Bone marrow (tissue), 2 donors: ENCODE data around the gene MUSTN1.

Experiments used
- DNase-seq, 2 donors: peaks; one replicate each; lab custom pipeline; 2025; lab: John Stamatoyannopoulos, UW

MUSTN1 gene

GRCh38 chr3:52852419-52852818 is 17.6 kb upstream of the MUSTN1 start:
- no peak for DNase-seq

GRCh38 chr3:52851348-52851747 is 16.5 kb upstream of the MUSTN1 start:
- peak in 1 of 2 donors; percentile 37 for DNase-seq

- DNase-seq = no peak
Observed at GRCh38 chr3:52849656-52850055, 14.8 kb upstream of the MUSTN1 start.

- DNase-seq = no peak
Observed at GRCh38 chr3:52848617-52849016, 13.8 kb upstream of the MUSTN1 start.

GRCh38 chr3:52847726-52848125 is 12.9 kb upstream of the MUSTN1 start:
- no peak for DNase-seq

- DNase-seq = no peak
Observed at GRCh38 chr3:52847241-52847640, 12.4 kb upstream of the MUSTN1 start.

- no peak for DNase-seq
Observed at GRCh38 chr3:52846432-52846965, 11.7 kb upstream of the MUSTN1 start.

- DNase-seq = no peak
Observed at GRCh38 chr3:52845691-52846431, 11.0 kb upstream of the MUSTN1 start.

GRCh38 chr3:52845157-52845556 is 10.3 kb upstream of the MUSTN1 start:
- no peak for DNase-seq

GRCh38 chr3:52844290-52844975 is 9.6 kb upstream of the MUSTN1 start:
- DNase-seq = no peak

GRCh38 chr3:52843881-52844280 is 9.1 kb upstream of the MUSTN1 start:
- DNase-seq = no peak

- no peak for DNase-seq
Observed at GRCh38 chr3:52843108-52843865, 8.5 kb upstream of the MUSTN1 start.

- DNase-seq = no peak
Observed at GRCh38 chr3:52842424-52842823, 7.6 kb upstream of the MUSTN1 start.

- DNase-seq = no peak
Observed at GRCh38 chr3:52841981-52842340, 7.1 kb upstream of the MUSTN1 start.

- DNase-seq = no peak
Observed at GRCh38 chr3:52841211-52841980, 6.6 kb upstream of the MUSTN1 start.

GRCh38 chr3:52839892-52840545 is 5.2 kb upstream of the MUSTN1 start:
- DNase-seq = no peak

- DNase-seq = no peak
Observed at GRCh38 chr3:52839268-52839575, 4.4 kb upstream of the MUSTN1 start.

- no peak for DNase-seq
Observed at GRCh38 chr3:52838561-52839267, 3.9 kb upstream of the MUSTN1 start.

- DNase-seq = no peak
Observed at GRCh38 chr3:52836986-52837385, 2.2 kb upstream of the MUSTN1 start.

- DNase-seq = no peak
Observed at GRCh38 chr3:52836471-52836845, 1.6 kb upstream of the MUSTN1 start.
